Activated gamma-delta T cell treated with anti-CD3 and anti-CD28 coated beads, Interleukin-2, amount 50 U/mL, for 16 hours (primary cell): ENCODE data around the gene UBE2G2.

Experiments
- DNase-seq: peaks from one replicate; pipeline ENCODE4 v3.0.0-alpha.2; 2020; ENCODE audit warnings: low read depth

The UBE2G2 gene, protein sequence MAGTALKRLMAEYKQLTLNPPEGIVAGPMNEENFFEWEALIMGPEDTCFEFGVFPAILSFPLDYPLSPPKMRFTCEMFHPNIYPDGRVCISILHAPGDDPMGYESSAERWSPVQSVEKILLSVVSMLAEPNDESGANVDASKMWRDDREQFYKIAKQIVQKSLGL

GRCh38 chr21:44801468-44802395 is at the start of gene UBE2G2:
UBE2G2 (minus strand) TSS chr21:44801820; CDS start chr21:44801748, 72 bp downstream.
- DNase-seq, result peak; percentile 80

DNA sequence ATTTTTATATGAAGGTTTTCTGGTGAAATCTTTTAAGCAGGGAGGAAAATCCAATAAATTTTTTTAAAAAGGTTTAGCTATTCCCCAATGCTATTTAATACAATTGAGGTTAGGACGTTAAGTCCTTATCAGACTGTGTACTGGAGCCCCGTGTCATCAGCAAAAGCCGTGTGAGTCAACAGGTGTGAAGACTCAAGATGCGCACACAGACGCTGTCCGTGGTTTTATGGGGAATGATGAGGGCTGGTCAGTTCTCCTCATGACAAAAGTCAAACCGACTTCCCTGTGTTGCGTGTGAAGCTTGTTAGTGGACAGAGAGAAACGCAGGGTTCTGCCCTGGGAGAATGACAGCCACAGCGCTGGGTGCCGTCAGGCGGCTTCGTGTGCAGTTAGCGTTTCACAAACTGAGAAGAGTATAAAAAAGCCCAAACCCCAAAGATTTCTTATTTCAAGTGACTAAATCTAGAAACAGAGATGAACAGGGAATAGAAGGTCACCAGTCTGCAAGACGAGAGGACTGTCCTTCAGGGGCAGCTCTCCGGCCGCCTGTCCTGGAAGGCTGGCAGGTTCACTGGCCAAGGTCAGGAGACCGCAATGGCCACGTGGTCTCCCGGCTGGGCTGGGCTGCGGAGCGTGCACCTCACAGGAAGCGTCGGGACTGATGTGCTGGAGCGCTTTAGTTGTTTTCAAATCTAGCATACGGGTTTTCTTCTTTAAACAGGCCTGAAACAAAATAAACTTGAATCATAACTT is 49.5 kb upstream of the UBE2G2 start:
- no peak for DNase-seq

DNA sequence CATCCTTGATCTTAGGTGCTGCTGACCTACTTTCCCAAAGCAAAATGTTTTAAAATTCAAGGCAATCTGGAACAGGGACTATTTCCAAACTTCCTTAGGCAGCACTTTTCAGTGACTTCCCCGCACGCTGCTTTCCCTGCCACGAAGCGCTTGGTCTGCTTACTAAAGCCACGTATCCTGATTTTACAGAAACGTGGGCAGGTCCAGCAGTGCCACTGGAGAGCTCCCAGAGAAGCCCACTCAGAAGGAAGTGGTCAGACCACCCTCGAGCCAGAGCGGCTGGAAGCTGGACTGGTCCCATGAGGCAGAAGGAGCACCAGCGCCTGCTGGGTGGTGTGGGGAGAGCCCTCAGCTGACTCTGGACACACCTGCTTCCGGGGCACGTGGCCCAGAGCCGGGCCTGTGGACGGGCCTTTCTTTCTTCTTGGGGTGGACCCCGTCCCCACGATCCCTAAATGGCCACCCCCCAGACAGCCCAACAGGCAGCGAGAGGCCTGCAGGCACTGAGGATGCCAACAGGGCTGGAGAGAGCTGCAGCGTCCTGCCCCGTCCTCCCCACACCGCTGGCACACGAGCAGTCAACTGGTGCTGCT is 48.7 kb upstream of the UBE2G2 start:
- DNase-seq, result no peak

GRCh38 chr21:44849616-44850130 is 48.1 kb upstream of the UBE2G2 start:
- no peak for DNase-seq

- no peak for DNase-seq
These were observed 47.4 kb upstream of the UBE2G2 start for GRCh38 chr21:44848821-44849521.

- no peak for DNase-seq
These were observed 45.8 kb upstream of the UBE2G2 start for GRCh38 chr21:44847261-44848056.

GRCh38 chr21:44846485-44847260 is 45.1 kb upstream of the UBE2G2 start:
- no peak for DNase-seq

DNA sequence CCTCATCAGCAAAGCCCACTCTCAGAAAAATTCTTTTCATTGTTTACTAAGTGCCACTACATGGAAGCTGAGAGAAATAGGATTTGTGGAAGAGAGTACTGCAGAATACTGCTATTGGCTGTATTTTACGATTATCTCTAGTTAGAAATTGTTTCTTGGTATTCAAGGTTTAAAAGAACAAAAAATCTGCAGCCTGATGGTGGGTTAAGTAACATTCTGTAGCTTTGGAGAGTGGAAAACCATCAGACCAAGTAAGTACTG is 44.5 kb upstream of the UBE2G2 start:
- no peak for DNase-seq

DNA sequence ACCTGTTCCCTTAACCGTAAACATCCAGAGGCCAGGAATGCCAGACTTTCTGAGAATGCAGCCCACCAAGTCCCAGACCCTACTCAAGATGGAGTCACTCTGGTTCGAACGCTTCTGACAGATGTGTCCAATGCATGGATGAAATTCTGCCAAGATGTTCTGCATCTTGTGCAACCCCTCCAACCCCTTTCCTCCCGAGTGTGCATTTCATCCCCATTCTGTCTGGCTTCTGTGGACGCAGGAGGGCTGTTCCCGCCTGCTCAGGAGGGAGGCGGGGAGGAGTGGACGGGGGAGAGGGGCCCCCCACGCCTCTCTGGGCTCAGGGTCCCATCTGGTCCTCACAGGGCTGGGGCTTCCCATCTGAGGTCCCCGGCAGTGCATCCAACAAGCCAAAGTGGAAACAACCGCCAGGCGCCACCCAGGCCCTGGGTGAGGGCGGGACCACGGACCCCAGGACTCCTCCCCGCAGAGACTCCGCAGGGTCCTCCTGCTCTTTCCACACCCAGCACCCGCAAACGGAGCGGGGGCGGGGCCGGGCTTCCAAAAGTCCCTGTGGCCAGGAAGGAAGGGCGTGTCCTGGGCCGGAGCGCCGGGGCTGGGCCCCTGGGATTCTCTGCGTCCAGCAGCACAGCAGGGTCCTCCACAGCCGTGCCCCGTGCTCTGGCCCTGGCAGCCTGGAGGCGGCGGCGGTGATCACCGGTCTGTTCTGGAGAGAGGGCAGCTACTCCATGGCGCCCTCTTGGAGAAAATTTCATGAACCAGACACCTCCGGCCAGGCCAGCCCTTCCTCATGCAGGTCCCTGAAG is 44.0 kb upstream of the UBE2G2 start:
- no peak for DNase-seq

GRCh38 chr21:44844256-44844655 is 42.6 kb upstream of the UBE2G2 start:
- DNase-seq, result no peak

- DNase-seq, result no peak
These were observed 41.3 kb upstream of the UBE2G2 start for GRCh38 chr21:44842721-44843445.

DNA sequence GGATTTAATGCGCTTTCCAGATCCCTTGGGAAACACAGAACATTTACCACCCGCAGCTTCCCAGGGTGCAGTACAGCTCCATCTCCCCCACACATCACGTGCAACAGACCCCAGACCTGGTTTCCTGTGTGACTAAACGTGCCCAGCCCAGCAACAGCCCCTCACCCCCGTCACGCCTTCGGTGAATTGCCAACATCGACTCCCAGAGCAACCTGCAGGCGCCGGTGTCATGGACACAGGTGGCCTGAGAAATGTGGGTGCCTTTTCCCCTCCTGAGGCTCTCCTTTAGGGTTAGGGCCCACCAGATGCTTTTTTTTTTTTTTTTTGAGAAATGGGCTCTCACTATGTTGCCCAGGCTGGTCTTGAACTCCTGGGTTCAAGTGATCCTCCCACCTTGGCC is 40.5 kb upstream of the UBE2G2 start:
- no peak for DNase-seq

GRCh38 chr21:44840771-44841170 is 39.2 kb upstream of the UBE2G2 start:
- DNase-seq, result no peak

- no peak for DNase-seq
These were observed 37.3 kb upstream of the UBE2G2 start for GRCh38 chr21:44838951-44839350.

DNA sequence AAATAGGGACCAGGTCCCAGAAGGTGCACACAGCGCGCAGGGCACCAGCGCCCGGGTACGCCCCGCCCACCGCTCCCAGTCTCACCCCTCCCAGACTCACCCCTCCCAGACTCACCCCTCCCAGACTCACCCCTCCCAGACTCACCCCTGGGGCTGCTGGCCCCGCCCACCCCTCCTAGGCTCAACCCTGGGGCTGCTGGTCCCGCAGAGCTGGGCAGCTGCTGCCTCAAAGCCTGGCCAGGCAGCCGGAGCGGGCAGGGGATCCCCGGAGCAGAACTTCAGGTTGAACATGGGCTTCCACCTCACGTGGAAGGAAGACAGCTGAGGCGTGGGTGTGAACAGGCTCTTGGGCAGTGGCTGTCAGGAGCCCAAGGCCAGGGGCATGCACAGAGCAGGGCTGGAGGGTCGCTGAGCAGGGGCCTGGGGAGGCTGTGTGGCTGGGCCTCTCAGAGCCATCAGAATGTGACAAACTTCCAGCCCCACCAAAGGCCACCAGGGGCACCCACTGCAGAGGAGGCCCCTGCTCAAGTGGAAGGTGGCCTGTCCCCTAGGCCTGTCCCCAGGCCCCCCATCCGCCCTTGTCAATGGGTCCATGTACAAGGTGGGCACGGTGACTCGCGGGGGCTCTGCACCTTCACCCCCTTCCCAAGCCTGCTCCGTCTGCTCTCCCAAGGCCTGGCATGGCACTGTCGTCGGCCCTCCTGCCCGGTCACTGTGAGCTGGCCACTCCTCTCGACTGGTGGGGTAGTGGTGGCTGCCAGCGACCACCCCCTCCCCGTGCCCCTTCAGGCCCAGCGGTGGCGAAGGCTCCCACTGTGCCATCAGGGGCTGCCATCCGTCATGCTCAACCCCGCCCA is 36.6 kb upstream of the UBE2G2 start:
- DNase-seq, result no peak

GRCh38 chr21:44837537-44837936 is 35.9 kb upstream of the UBE2G2 start:
- no peak for DNase-seq

DNA sequence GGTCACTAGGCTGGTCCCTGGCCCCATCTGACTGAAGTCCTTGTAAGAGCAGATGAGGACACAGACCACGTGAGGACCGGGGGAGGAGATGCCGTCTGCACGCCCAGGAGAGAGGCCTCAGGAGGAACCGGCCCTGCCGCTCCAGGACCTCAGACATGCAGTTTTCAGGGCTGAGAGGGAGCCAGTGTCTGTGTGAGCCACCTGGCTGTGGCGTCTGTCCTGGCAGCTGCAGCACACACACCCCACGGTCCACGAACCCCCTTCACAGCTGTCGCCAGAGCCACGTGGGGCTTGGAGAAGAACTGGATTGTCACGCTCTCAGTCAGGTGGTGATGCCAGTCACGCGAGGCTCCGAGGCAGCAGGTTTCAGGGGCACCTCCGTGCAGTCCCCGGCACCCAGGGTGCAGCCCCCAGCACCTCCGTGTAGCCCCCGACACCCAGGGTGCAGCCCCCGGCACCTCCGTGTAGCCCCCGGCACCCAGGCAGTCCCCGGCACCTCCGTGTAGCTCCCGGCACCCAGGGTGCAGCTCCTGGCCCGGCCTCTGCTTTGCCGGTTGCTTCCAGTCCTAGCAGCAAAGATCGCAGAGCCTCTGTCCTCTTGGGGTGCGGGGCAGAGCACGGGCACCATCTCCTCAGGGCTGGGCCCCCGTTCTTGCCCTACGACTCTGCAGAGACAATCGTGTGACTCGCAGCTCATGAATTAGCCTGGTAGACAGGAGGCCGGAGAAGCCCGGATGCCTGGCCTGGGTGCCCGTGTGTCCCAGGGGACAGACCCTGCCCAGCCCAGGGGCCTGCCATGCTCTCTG is 35.2 kb upstream of the UBE2G2 start:
- no peak for DNase-seq
